Tibial nerve (tissue), 4 donors: ENCODE measurements around the gene C2CD4A.

Source experiments
- CTCF ChIP-seq, 5 experiments: fragments of 200-600 bp in 3 of 5; fragments of 450-650 bp in 2 of 5; sonication (generic) in 3 of 5; IDR thresholded peaks; one replicate each; pipeline ENCODE4 v1.5.1; 2016 to 2019; ENCODE audit warnings: antibody characterized with exemption in 5 of 5, mild to moderate bottlenecking in 3 of 5, moderate library complexity in 2 of 5
- EP300 ChIP-seq, 2 donors: sonication (generic); formaldehyde crosslinking; IDR thresholded peaks; one replicate each; pipeline ENCODE4 v1.6.1; 2017; ENCODE audit warnings: antibody characterized with exemption in 2 of 2, mild to moderate bottlenecking in 1 of 2

GRCh38 chr15:62083194-62084154, 16.7 kb downstream of the C2CD4A start:
- TF ChIP-seq CTCF (IDR thresholded peaks at IDR 0.05) (no peak), EP300 (IDR thresholded peaks at IDR 0.05) (no peak)
